ENCODE measurements around the gene CAMK2D.

Gene CAMK2D

GRCh38 chr4:113644398-113644797 is 117.1 kb downstream of the CAMK2D start:
- H3K27me3 ChIP-seq (ENCODE audit: control insufficient read depth, insufficient read depth, low read length): no peaks in the 10 kb centered on the region
- no peak overlapping the region for H3K4me3 ChIP-seq (ENCODE audit: low read depth, low read length)
- H3K36me3 ChIP-seq (ENCODE audit: control insufficient read depth, insufficient read depth, low read length): no peaks in the 10 kb centered on the region
- no peak overlapping the region for H3K9ac ChIP-seq (ENCODE audit: low read depth, low read length)
- H3K4me1 ChIP-seq (ENCODE audit: control insufficient read depth, insufficient read depth, low read length): peaks cover 16% of the 10 kb centered on the region
- H3K9me3 ChIP-seq (ENCODE audit: control insufficient read depth, insufficient read depth, low read length): no peaks in the 10 kb centered on the region

GRCh38 chr4:113643505-113643904 is 118.0 kb downstream of the CAMK2D start:
- no peaks in the 10 kb centered on the region for H3K36me3 ChIP-seq (ENCODE audit: control insufficient read depth, insufficient read depth, low read length)
- no peaks in the 10 kb centered on the region for H3K9me3 ChIP-seq (ENCODE audit: control insufficient read depth, insufficient read depth, low read length)
- no peak overlapping the region for H3K9ac ChIP-seq (ENCODE audit: low read depth, low read length)
- no peak overlapping the region for H3K4me3 ChIP-seq (ENCODE audit: low read depth, low read length)
- peaks cover 18% of the 10 kb centered on the region for H3K4me1 ChIP-seq (ENCODE audit: control insufficient read depth, insufficient read depth, low read length)
- no peaks in the 10 kb centered on the region for H3K27me3 ChIP-seq (ENCODE audit: control insufficient read depth, insufficient read depth, low read length)

- Histone ChIP-seq H3K9ac (ENCODE audit: low read depth, low read length) (no peak overlapping the region), H3K4me3 (ENCODE audit: low read depth, low read length) (no peak overlapping the region), H3K36me3 (ENCODE audit: control insufficient read depth, insufficient read depth, low read length) (no peaks in the 10 kb centered on the region), H3K4me1 (ENCODE audit: control insufficient read depth, insufficient read depth, low read length) (peaks cover 12% of the 10 kb centered on the region), H3K27me3 (ENCODE audit: control insufficient read depth, insufficient read depth, low read length) (no peaks in the 10 kb centered on the region), H3K9me3 (ENCODE audit: control insufficient read depth, insufficient read depth, low read length) (no peaks in the 10 kb centered on the region)
These were observed 120.5 kb downstream of the CAMK2D start for GRCh38 chr4:113641025-113641431.

- no peaks in the 10 kb centered on the region for H3K36me3 ChIP-seq (ENCODE audit: control insufficient read depth, insufficient read depth, low read length)
- no peaks in the 10 kb centered on the region for H3K9me3 ChIP-seq (ENCODE audit: control insufficient read depth, insufficient read depth, low read length)
- H3K4me3 ChIP-seq (ENCODE audit: low read depth, low read length): no peak overlapping the region
- peaks cover 6% of the 10 kb centered on the region for H3K4me1 ChIP-seq (ENCODE audit: control insufficient read depth, insufficient read depth, low read length)
- H3K27me3 ChIP-seq (ENCODE audit: control insufficient read depth, insufficient read depth, low read length): no peaks in the 10 kb centered on the region
- no peak overlapping the region for H3K9ac ChIP-seq (ENCODE audit: low read depth, low read length)
These were observed 122.2 kb downstream of the CAMK2D start for GRCh38 chr4:113639326-113639725.

- H3K4me3 ChIP-seq (ENCODE audit: low read depth, low read length): no peak overlapping the region
- H3K9ac ChIP-seq (ENCODE audit: low read depth, low read length): no peak overlapping the region
- no peaks in the 10 kb centered on the region for H3K27me3 ChIP-seq (ENCODE audit: control insufficient read depth, insufficient read depth, low read length)
- no peaks in the 10 kb centered on the region for H3K9me3 ChIP-seq (ENCODE audit: control insufficient read depth, insufficient read depth, low read length)
- H3K4me1 ChIP-seq (ENCODE audit: control insufficient read depth, insufficient read depth, low read length): peaks cover 6% of the 10 kb centered on the region
- H3K36me3 ChIP-seq (ENCODE audit: control insufficient read depth, insufficient read depth, low read length): no peaks in the 10 kb centered on the region
These were observed 123.0 kb downstream of the CAMK2D start for GRCh38 chr4:113638562-113638832.

GRCh38 chr4:113637823-113638561 is 123.5 kb downstream of the CAMK2D start:
- Histone ChIP-seq H3K27me3 (ENCODE audit: control insufficient read depth, insufficient read depth, low read length) (no peaks in the 10 kb centered on the region), H3K9me3 (ENCODE audit: control insufficient read depth, insufficient read depth, low read length) (no peaks in the 10 kb centered on the region), H3K9ac (ENCODE audit: low read depth, low read length) (no peak overlapping the region), H3K36me3 (ENCODE audit: control insufficient read depth, insufficient read depth, low read length) (no peaks in the 10 kb centered on the region), H3K4me1 (ENCODE audit: control insufficient read depth, insufficient read depth, low read length) (peaks cover 6% of the 10 kb centered on the region), H3K4me3 (ENCODE audit: low read depth, low read length) (no peak overlapping the region)

- Histone ChIP-seq H3K36me3 (ENCODE audit: control insufficient read depth, insufficient read depth, low read length) (no peaks in the 10 kb centered on the region), H3K4me1 (ENCODE audit: control insufficient read depth, insufficient read depth, low read length) (peaks cover 6% of the 10 kb centered on the region), H3K9me3 (ENCODE audit: control insufficient read depth, insufficient read depth, low read length) (no peaks in the 10 kb centered on the region), H3K27me3 (ENCODE audit: control insufficient read depth, insufficient read depth, low read length) (no peaks in the 10 kb centered on the region), H3K9ac (ENCODE audit: low read depth, low read length) (no peak overlapping the region), H3K4me3 (ENCODE audit: low read depth, low read length) (no peak overlapping the region)
These were observed 124.2 kb downstream of the CAMK2D start for GRCh38 chr4:113637363-113637762.

GRCh38 chr4:113636877-113637276 is 124.7 kb downstream of the CAMK2D start:
- no peak overlapping the region for H3K4me3 ChIP-seq (ENCODE audit: low read depth, low read length)
- H3K36me3 ChIP-seq (ENCODE audit: control insufficient read depth, insufficient read depth, low read length): no peaks in the 10 kb centered on the region
- H3K4me1 ChIP-seq (ENCODE audit: control insufficient read depth, insufficient read depth, low read length): peaks cover 6% of the 10 kb centered on the region
- no peaks in the 10 kb centered on the region for H3K27me3 ChIP-seq (ENCODE audit: control insufficient read depth, insufficient read depth, low read length)
- no peak overlapping the region for H3K9ac ChIP-seq (ENCODE audit: low read depth, low read length)
- no peaks in the 10 kb centered on the region for H3K9me3 ChIP-seq (ENCODE audit: control insufficient read depth, insufficient read depth, low read length)

GRCh38 chr4:113636438-113636818 is 125.1 kb downstream of the CAMK2D start:
- Histone ChIP-seq H3K9ac (ENCODE audit: low read depth, low read length) (no peak overlapping the region), H3K9me3 (ENCODE audit: control insufficient read depth, insufficient read depth, low read length) (no peaks in the 10 kb centered on the region), H3K4me3 (ENCODE audit: low read depth, low read length) (no peak overlapping the region), H3K36me3 (ENCODE audit: control insufficient read depth, insufficient read depth, low read length) (no peaks in the 10 kb centered on the region), H3K27me3 (ENCODE audit: control insufficient read depth, insufficient read depth, low read length) (no peaks in the 10 kb centered on the region), H3K4me1 (ENCODE audit: control insufficient read depth, insufficient read depth, low read length) (peaks cover 6% of the 10 kb centered on the region)

GRCh38 chr4:113635739-113636437 is 125.7 kb downstream of the CAMK2D start:
- Histone ChIP-seq H3K27me3 (ENCODE audit: control insufficient read depth, insufficient read depth, low read length) (no peaks in the 10 kb centered on the region), H3K36me3 (ENCODE audit: control insufficient read depth, insufficient read depth, low read length) (no peaks in the 10 kb centered on the region), H3K4me1 (ENCODE audit: control insufficient read depth, insufficient read depth, low read length) (peaks cover 6% of the 10 kb centered on the region), H3K9ac (ENCODE audit: low read depth, low read length) (no peak overlapping the region), H3K9me3 (ENCODE audit: control insufficient read depth, insufficient read depth, low read length) (no peaks in the 10 kb centered on the region), H3K4me3 (ENCODE audit: low read depth, low read length) (no peak overlapping the region)

- Histone ChIP-seq H3K4me3 (ENCODE audit: low read depth, low read length) (no peak overlapping the region), H3K36me3 (ENCODE audit: control insufficient read depth, insufficient read depth, low read length) (no peaks in the 10 kb centered on the region), H3K9me3 (ENCODE audit: control insufficient read depth, insufficient read depth, low read length) (no peaks in the 10 kb centered on the region)
These were observed 127.2 kb downstream of the CAMK2D start for GRCh38 chr4:113634081-113634969.

More at GRCh38 chr4:113634081-113634969, 127.2 kb downstream of the CAMK2D start:
- Histone ChIP-seq H3K9ac (ENCODE audit: low read depth, low read length) (no peak overlapping the region), H3K27me3 (ENCODE audit: control insufficient read depth, insufficient read depth, low read length) (no peaks in the 10 kb centered on the region), H3K4me1 (ENCODE audit: control insufficient read depth, insufficient read depth, low read length) (peaks cover 6% of the 10 kb centered on the region)

Measured in iPS-15b (cell line).